NCI-H2107 (cell line): ENCODE data around the gene LIN9.
"Not testable (repeated sequence)": the region's sequence is repeated elsewhere in the genome, so short reads cannot be mapped to it uniquely, and the experiment has no call there.

Source experiments
- DNase-seq: peaks from one replicate; lab custom pipeline; 2025; lab: John Stamatoyannopoulos, UW

The LIN9 gene

DNA sequence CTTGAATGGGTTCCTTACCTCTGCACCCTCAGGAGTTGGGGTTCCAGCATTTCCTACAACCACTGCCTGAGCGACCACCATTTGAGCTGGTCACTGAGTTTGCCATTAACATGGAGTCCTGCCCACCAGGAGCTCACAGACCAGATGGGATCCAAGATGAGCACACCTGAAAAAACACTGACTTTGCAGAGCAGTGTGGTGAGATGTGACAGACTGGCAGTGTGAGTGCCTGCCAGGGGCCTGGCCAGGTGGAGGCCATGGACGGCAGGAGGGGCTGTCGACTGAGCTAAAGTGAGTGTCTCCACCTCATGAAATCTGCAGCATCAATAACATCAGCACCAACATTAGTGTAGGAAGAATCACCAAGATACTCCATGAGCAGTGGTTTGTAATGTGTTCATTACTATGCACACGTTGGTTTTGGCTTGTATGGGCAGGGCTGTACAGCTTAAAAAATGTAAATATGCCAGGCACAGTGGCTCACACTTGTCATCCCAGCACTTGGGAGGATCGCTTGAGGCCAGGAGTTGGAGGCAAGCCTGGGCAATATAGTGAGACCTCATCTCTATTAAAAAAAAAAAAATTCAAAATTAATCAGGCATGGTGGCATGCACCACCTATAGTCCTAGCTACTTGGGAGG, 97.7 kb downstream of the LIN9 start:
- no peak for DNase-seq

DNA sequence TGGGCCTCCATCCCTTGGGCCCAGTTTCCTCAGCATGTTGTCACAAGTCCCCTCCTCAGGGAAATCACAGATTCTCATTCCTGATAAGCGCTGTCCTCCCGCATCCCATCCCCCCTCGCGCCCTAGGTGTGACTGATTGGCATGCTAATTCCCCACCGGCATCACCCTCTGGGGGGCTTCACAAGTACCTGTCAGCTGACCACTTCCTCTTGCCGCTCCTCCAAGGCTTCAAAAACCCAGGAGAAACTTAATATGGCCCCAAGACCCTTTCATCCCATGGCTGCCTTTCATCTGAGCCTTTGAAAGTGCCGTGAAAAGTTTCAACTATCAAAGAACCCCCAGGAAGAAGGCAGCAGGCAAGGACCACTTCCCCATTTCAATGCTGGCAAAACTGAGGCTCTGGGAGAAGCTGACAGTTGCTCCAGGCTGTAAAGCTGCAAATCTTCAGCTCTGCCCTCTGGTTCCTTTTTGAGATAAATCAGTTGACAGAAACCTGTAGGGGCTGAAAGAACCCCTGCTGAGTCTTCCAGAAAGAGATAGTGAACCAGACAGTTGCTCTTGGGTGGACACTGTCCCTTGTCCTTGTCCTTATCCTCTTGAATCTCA, 98.3 kb downstream of the LIN9 start:
- DNase-seq = no peak

- DNase-seq = no peak
Observed at GRCh38 chr1:226209307-226210059, 99.5 kb downstream of the LIN9 start.

DNA sequence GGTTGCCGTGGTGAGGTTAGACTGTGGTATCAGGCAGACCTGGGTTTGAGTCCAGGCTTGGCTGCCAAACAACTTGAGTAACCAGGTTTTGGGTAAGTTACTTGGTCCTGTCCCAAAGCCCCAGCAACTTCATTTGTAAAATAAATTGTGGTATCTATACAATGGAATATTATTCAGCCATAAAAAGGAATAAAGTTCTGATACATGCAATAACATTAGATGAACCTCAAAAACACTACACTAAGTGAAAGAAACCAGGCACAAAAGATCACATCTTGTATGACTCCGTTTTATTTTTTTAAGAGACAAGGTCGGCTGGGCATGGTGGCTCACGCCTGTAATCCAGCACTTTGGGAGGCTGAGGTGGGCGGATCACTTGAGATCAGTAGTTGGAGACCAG, 101.9 kb downstream of the LIN9 start:
- DNase-seq = no peak

GRCh38 chr1:226204198-226204597, 104.8 kb downstream of the LIN9 start:
- no peak for DNase-seq

DNA sequence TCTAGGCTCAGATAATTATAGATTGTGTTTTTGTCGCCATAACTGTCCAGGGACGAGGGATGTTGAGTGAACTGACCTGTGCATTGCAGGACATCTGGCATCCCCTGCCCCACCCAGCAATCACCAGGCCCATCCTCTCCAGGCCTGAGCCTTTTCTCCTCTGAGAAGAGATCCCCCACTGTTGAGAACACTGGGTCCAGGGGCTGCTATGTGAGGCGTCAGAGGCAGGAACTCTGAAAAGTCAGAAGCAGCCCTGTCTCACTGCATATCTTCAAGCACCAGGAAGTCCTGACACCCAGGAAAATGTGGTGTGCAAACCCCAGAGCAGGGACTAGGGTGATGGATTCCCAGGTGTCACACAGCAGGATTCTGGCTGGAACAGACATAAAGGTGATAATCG, 105.3 kb downstream of the LIN9 start:
- no peak for DNase-seq

- no peak for DNase-seq
Observed at GRCh38 chr1:226203240-226203639, 105.7 kb downstream of the LIN9 start.

DNA sequence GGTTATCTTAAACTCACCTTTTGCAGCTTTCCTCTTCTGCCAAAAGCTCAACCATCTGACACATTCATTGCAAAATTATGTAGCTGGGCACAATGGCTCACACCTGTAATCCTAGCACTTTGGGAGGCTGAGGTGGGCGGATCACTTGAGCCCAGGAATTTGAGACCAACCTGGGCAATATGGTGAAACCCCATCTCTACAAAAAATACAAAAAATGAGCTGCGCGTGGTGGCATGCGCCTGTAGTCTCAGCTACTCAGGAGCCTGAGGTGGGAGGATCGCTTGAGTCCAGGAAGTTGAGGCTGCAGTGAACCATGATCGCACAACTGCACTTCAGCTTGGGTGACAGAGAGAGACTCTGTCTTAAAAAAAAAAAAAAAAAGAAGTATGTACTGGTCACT, 106.3 kb downstream of the LIN9 start:
- not testable (repeated sequence) for DNase-seq

GRCh38 chr1:226202246-226202645, 106.7 kb downstream of the LIN9 start:
- no peak for DNase-seq

DNA sequence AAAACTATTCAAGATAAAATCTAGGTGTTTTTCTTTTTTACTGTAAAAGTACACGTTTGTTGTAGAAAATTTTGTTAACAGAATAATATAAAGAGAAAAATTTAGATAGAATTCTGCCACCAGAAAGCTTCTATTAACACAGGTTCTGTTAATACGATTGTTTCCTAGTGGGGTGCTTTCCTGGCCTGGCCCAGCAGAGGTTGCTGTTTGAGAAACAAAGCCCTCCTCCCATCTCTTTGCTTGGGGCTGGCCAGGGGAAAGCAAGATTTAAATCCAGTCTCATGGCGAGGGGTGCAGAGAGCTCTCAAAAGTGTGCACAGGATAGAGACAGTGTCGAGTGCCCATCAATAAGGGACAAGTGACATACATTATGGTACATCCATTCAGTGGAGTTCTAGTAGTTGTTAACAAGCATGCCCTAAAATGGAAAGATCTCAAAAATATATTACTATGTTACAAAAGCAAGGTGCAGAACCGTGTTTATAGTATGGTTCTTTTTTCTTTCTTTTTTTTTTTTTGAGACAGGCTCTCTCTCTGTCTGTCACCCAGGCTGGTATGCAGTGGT, 107.9 kb downstream of the LIN9 start:
- DNase-seq = no peak

- DNase-seq = no peak
Observed at GRCh38 chr1:226199971-226200370, 109.0 kb downstream of the LIN9 start.

- no peak for DNase-seq
Observed at GRCh38 chr1:226195144-226195543, 113.8 kb downstream of the LIN9 start.

- no peak for DNase-seq
Observed at GRCh38 chr1:226187380-226187779, 121.6 kb downstream of the LIN9 start.

DNA sequence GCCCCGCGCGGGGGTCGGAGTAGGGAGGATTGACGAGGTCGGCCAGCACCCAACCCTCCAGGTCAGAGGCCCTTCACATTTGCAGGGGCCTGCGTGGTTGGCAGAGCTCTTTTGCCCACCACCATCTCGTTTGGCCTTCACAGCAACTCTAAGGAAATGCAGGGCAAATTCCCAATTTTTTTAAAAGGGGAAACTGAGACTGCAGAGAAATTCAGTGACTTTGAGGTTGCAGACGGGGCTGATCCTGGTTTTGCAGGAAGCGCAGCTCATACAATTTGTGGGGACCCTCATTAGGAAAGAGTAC, 122.0 kb downstream of the LIN9 start:
- no peak for DNase-seq

- DNase-seq = peak; percentile 32
Observed at GRCh38 chr1:226186124-226187018, 122.6 kb downstream of the LIN9 start, which contains the start of gene ACBD3. Gene ACBD3 (minus strand): TSS chr1:226186741. CDS start chr1:226186675, 66 bp downstream.

GRCh38 chr1:226185141-226186036, 123.6 kb downstream of the LIN9 start:
- no peak for DNase-seq

- no peak for DNase-seq
Observed at GRCh38 chr1:226181996-226182714, 126.8 kb downstream of the LIN9 start.
